Measurements from ENCODE around the gene ATP1B3.

DNA sequence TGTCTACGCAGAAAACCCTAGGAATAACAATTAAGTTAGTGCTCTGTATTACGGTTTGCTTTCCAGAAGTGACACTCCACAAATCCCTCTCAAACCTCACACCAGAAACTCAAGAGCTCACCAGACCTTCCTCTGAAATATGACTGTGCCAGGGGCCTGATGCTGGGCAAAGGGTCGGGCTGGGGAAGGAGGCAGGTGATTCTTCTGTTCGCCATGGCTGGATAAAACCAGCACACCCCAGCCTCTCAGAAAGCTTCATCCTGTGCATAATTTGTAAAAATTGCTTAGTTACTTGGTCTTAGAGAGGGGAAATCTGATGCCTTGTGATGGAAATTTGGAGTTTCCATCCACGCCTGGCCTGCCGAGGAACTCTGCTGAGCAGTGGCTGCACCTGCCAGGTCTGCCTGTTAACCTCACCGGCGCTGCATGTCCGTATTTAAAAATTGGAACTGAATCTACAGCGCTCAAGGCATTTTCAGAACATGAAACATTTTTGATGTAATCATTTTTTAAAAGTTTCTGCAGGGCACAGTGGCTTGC lies 22.7 kb upstream of the ATP1B3 start:
- TF ChIP-seq, protein P1, sequence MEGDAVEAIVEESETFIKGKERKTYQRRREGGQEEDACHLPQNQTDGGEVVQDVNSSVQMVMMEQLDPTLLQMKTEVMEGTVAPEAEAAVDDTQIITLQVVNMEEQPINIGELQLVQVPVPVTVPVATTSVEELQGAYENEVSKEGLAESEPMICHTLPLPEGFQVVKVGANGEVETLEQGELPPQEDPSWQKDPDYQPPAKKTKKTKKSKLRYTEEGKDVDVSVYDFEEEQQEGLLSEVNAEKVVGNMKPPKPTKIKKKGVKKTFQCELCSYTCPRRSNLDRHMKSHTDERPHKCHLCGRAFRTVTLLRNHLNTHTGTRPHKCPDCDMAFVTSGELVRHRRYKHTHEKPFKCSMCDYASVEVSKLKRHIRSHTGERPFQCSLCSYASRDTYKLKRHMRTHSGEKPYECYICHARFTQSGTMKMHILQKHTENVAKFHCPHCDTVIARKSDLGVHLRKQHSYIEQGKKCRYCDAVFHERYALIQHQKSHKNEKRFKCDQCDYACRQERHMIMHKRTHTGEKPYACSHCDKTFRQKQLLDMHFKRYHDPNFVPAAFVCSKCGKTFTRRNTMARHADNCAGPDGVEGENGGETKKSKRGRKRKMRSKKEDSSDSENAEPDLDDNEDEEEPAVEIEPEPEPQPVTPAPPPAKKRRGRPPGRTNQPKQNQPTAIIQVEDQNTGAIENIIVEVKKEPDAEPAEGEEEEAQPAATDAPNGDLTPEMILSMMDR (IDR thresholded peaks at IDR 0.05; ENCODE audit: poor library complexity) = no peak
- TF ChIP-seq EZH2 (IDR thresholded peaks at IDR 0.05; ENCODE audit: borderline replicate concordance) = no peak

Measured in hepatocyte (in vitro differentiated cells).